Osteoblast (primary cell): ENCODE measurements around the gene CTTNBP2. TPM values are rescaled to one million over a fixed set of nuclear protein-coding genes. Genes with fewer than 3 reads are reported as not detected.

Source experiments
- DNase-seq: peaks from one replicate; pipeline ENCODE4 v3.0.0; 2011; ENCODE audit warnings: low spot score, mixed read lengths; ENCODE audit not compliant: insufficient read length; ENCODE audit errors: missing footprints
- H2AFZ ChIP-seq: 2 replicates; pipeline ENCODE4 v1.6.0; 2011; ENCODE audit warnings: mild to moderate bottlenecking, low read length
- H3K27ac ChIP-seq: 2 replicates; pipeline ENCODE4 v1.5.1; 2011; ENCODE audit warnings: mild to moderate bottlenecking, low read depth, low read length, moderate library complexity
- H3K27me3 ChIP-seq: 2 replicates; pipeline ENCODE4 v1.6.0; 2012; ENCODE audit warnings: mild to moderate bottlenecking, control low read depth, inconsistent platforms, low read length, moderate library complexity; ENCODE audit not compliant: insufficient read depth
- H3K36me3 ChIP-seq: 2 replicates; pipeline ENCODE4 v1.5.1; 2011; ENCODE audit warnings: mild to moderate bottlenecking, low read length, control low read depth, moderate library complexity; ENCODE audit not compliant: insufficient read depth
- H3K4me1 ChIP-seq: 2 replicates; pipeline ENCODE4 v1.5.1; 2011; ENCODE audit warnings: mild to moderate bottlenecking, low read length, control low read depth, moderate library complexity; ENCODE audit not compliant: insufficient read depth
- H3K4me2 ChIP-seq: 2 replicates; pipeline ENCODE4 v1.6.0; 2011; ENCODE audit warnings: mild to moderate bottlenecking, low read length; ENCODE audit not compliant: insufficient read depth
- H3K4me3 ChIP-seq: fragments of 200-600 bp; sonication (generic); 3 replicates; pipeline ENCODE4 v1.5.1; 2012; ENCODE audit warnings: mild to moderate bottlenecking, low read length, inconsistent platforms; ENCODE audit not compliant: insufficient read depth
- H3K79me2 ChIP-seq: 2 replicates; pipeline ENCODE4 v1.6.0; 2012; ENCODE audit warnings: mild to moderate bottlenecking, low read length, control low read depth, inconsistent platforms; ENCODE audit not compliant: insufficient read depth
- H3K9me3 ChIP-seq: 2 replicates; pipeline ENCODE4 v1.5.1; 2011; ENCODE audit warnings: low read depth, low read length, control low read depth
- H4K20me1 ChIP-seq: 2 replicates; pipeline ENCODE4 v1.6.0; 2012; ENCODE audit warnings: mild to moderate bottlenecking, low read length, control low read depth; ENCODE audit not compliant: insufficient read depth
- CTCF ChIP-seq: IDR thresholded peaks from 2 replicates; pipeline ENCODE4 v1.5.1; 2011; ENCODE audit warnings: mild to moderate bottlenecking, low read depth, low read length, moderate library complexity; ENCODE audit errors: extremely low read depth
- total RNA-seq: library from RNA; depleted of rRNA; stranded (reverse); fragments of >200 nt; gene quantifications from 2 replicates; pipeline ENCODE4 v1.2.3, GENCODE V29; 2012

CTTNBP2 gene
- total RNA-seq, 1 donor, result 1.1 TPM

DNA sequence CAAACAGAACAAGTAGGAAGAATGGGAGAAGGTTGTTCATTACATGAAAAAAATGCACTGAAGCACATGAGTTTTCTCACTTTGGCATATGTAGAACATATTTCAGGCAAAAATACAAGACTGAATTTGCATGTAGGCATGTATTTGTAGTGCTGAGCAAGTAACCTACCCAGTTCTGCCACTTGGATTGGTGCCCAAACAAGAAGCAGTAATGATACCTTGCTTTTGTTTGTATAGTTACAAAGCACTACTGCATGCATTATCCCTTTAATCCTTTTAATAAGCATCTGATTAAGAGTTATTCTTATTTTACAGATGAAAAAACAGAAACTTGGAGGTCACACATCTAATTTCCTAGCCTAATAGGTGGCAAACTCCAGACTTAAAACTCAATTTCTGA lies 23.1 kb upstream of the CTTNBP2 start:
- H2AFZ ChIP-seq, result no peak overlapping the region
- DNase-seq, result no peak
- TF ChIP-seq CTCF, result no peak
- no peaks in the 10 kb centered on the region for H3K9me3 ChIP-seq
- H3K4me3 ChIP-seq, result no peak overlapping the region
- H3K4me1 ChIP-seq, result no peaks in the 10 kb centered on the region
- H3K27ac ChIP-seq, result no peak overlapping the region
- H3K79me2 ChIP-seq, result no peaks in the 10 kb centered on the region
- no peaks in the 10 kb centered on the region for H3K36me3 ChIP-seq
- H4K20me1 ChIP-seq, result no peaks in the 10 kb centered on the region
- H3K4me2 ChIP-seq, result no peak overlapping the region
- H3K27me3 ChIP-seq, result no peaks in the 10 kb centered on the region

DNA sequence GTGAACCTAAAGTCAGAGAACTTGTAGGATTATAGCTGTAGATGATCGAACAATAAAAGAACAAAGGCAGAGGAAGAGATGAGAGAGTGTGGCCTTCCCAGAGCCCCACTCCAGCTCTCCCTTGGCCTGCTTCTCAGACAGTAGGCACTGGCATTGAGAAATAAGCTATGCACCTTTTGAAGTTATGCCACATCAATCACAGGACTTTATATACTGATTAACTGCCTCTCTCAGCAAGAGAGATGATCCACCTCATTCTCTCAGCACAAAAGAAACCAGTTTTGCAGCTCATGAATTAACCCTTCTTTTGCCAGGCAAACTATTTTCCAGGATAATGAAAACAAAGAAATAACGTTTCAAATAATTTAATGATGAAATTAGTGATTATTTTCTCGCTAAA lies 22.0 kb upstream of the CTTNBP2 start:
- H3K4me1 ChIP-seq, result no peaks in the 10 kb centered on the region
- no peak for TF ChIP-seq CTCF
- H3K4me3 ChIP-seq, result no peak overlapping the region
- no peak overlapping the region for H2AFZ ChIP-seq
- H4K20me1 ChIP-seq, result no peaks in the 10 kb centered on the region
- no peaks in the 10 kb centered on the region for H3K36me3 ChIP-seq
- no peak overlapping the region for H3K27ac ChIP-seq
- no peaks in the 10 kb centered on the region for H3K9me3 ChIP-seq
- H3K4me2 ChIP-seq, result no peak overlapping the region
- DNase-seq, result no peak
- no peaks in the 10 kb centered on the region for H3K79me2 ChIP-seq
- H3K27me3 ChIP-seq, result no peaks in the 10 kb centered on the region

GRCh38 chr7:117894037-117894436 lies 20.8 kb upstream of the CTTNBP2 start:
- H4K20me1 ChIP-seq, result no peaks in the 10 kb centered on the region
- no peak overlapping the region for H3K4me3 ChIP-seq
- no peaks in the 10 kb centered on the region for H3K9me3 ChIP-seq
- H3K27ac ChIP-seq, result no peak overlapping the region
- no peaks in the 10 kb centered on the region for H3K27me3 ChIP-seq
- no peak for DNase-seq
- H3K36me3 ChIP-seq, result no peaks in the 10 kb centered on the region
- no peak overlapping the region for H2AFZ ChIP-seq
- no peaks in the 10 kb centered on the region for H3K79me2 ChIP-seq
- H3K4me2 ChIP-seq, result no peak overlapping the region
- no peaks in the 10 kb centered on the region for H3K4me1 ChIP-seq
- TF ChIP-seq CTCF, result no peak

GRCh38 chr7:117892821-117893220 lies 19.6 kb upstream of the CTTNBP2 start:
- Histone ChIP-seq H3K27ac (no peak overlapping the region), H2AFZ (no peak overlapping the region), H3K9me3 (no peaks in the 10 kb centered on the region), H3K79me2 (no peaks in the 10 kb centered on the region), H3K4me2 (no peak overlapping the region), H4K20me1 (no peaks in the 10 kb centered on the region), H3K27me3 (no peaks in the 10 kb centered on the region), H3K36me3 (no peaks in the 10 kb centered on the region), H3K4me3 (no peak overlapping the region), H3K4me1 (no peaks in the 10 kb centered on the region)
- no peak for DNase-seq
- no peak for TF ChIP-seq CTCF
